Small intestine (tissue), 7 donors: ENCODE measurements around the gene WDR70. TPM values are rescaled to one million over a fixed set of nuclear protein-coding genes. Genes with fewer than 3 reads are reported as not detected.
"Not testable (repeated sequence)": the region's sequence is repeated elsewhere in the genome, so short reads cannot be mapped to it uniquely, and the experiment has no call there.

Experiments used
- DNase-seq, 2 donors: peaks; one replicate each; pipeline versions ENCODE4 v3.0.0 to v3.0.0-alpha.2; 2013
- FAIRE-seq: peaks from 2 replicates; lab custom pipeline; 2012; peaks lifted over from hg19 to GRCh38; lab: Jason Lieb, UNC
- H3K27ac ChIP-seq, 3 donors: one replicate each; pipeline ENCODE4 v1.5.1; 2013; ENCODE audit warnings: low read length in 2 of 3, mild to moderate bottlenecking in 2 of 3, control low read depth in 1 of 3, inconsistent platforms in 1 of 3, low read depth in 1 of 3, moderate library complexity in 1 of 3
- H3K27me3 ChIP-seq, 3 donors: one replicate each; pipeline ENCODE4 v1.6.1; 2013; ENCODE audit warnings: low read length in 3 of 3, inconsistent platforms in 1 of 3; ENCODE audit not compliant: control insufficient read depth in 3 of 3, insufficient read depth in 3 of 3
- H3K36me3 ChIP-seq, 3 donors: one replicate each; pipeline ENCODE4 v1.6.1; 2013; ENCODE audit warnings: low read length in 3 of 3, inconsistent platforms in 1 of 3, low read depth in 1 of 3, mild to moderate bottlenecking in 1 of 3, moderate library complexity in 1 of 3; ENCODE audit not compliant: control insufficient read depth in 3 of 3, insufficient read depth in 2 of 3
- H3K4me1 ChIP-seq, 3 donors: one replicate each; pipeline ENCODE4 v1.6.1; 2013; ENCODE audit warnings: low read length in 2 of 3, inconsistent platforms in 1 of 3, low read depth in 1 of 3, mild to moderate bottlenecking in 1 of 3, moderate library complexity in 1 of 3; ENCODE audit not compliant: control insufficient read depth in 3 of 3, insufficient read depth in 2 of 3
- H3K4me3 ChIP-seq, 3 donors: one replicate each; pipeline ENCODE4 v1.5.1; 2013; ENCODE audit warnings: low read length in 3 of 3, control low read depth in 1 of 3, inconsistent platforms in 1 of 3, low read depth in 1 of 3, mild to moderate bottlenecking in 1 of 3, moderate library complexity in 1 of 3
- H3K9me3 ChIP-seq, 2 donors: one replicate each; pipeline ENCODE4 v1.6.1; 2013; ENCODE audit warnings: low read depth in 1 of 2, low read length in 1 of 2; ENCODE audit not compliant: control insufficient read depth in 2 of 2, insufficient read depth in 1 of 2
- WGBS, 3 donors: extraction: QIAGEN DNeasy Blood & Tissue Kit; methylation state at CpG; one replicate each; pipeline ENCODE4 v1.1.7; 2013; 5-methylcytosine and 5-hydroxymethylcytosine counted together
- polyA plus RNA-seq, 4 donors: library from polyadenylated mRNA; stranded (reverse) in 3 of 4; unstranded in 1 of 4; fragments of 200-250 nt in 3 of 4; fragments of 120-200 nt in 1 of 4; gene quantifications; one replicate each; pipeline versions ENCODE4 v1.2.1 to v1.2.3, GENCODE V29; 2013
- donor health status: healthy with polysubstance abuse.
- donor health status: control.
- donor health status: control.
- donor health status: Bipolar disorder and iron deficiency.
- donor health status: healthy.

The WDR70 gene
- polyA plus RNA-seq, 4 donors: 13.2 to 24.6 (median 15.8) TPM

GRCh38 chr5:37506722-37507121, 127.6 kb downstream of the WDR70 start:
- Histone ChIP-seq H3K9me3 (peaks cover 0 to 2% of the 10 kb centered on the region in 2 donors), H3K27me3 (no peaks in the 10 kb centered on the region), H3K36me3 (peaks cover 0 to 2% (median 0%) of the 10 kb centered on the region in 3 donors), H3K27ac (peak overlapping the region in 1 of 3 donors; percentile 3), H3K4me3 (no peak overlapping the region), H3K4me1 (no peaks in the 10 kb centered on the region)
- 95 to 99% (median 98%) methylated on average over 5 of the region's 5 CpGs for WGBS, 3 donors
- DNase-seq (no peak), FAIRE-seq (no peak)

- Histone ChIP-seq H3K27me3 (no peaks in the 10 kb centered on the region), H3K4me1 (no peaks in the 10 kb centered on the region), H3K27ac (no peak overlapping the region), H3K36me3 (no peaks in the 10 kb centered on the region), H3K9me3 (no peaks in the 10 kb centered on the region), H3K4me3 (no peak overlapping the region)
- DNase-seq: no peak
- no peak for FAIRE-seq
- WGBS, 3 donors: 99 to 100% (median 100%) methylated on average over 1 of the region's 1 CpG
These were observed 132.5 kb downstream of the WDR70 start for GRCh38 chr5:37511646-37512045.

- no peak for FAIRE-seq
These were observed 135.8 kb downstream of the WDR70 start for GRCh38 chr5:37514946-37515345.

GRCh38 chr5:37517686-37518085, 138.6 kb downstream of the WDR70 start:
- peaks cover 0 to 10% of the 10 kb centered on the region in 2 donors for H3K9me3 ChIP-seq
- no peak overlapping the region for H3K4me3 ChIP-seq
- FAIRE-seq: no peak
- peaks cover 0 to 9% (median 1%) of the 10 kb centered on the region in 3 donors for H3K36me3 ChIP-seq
- 96 to 98% (median 97%) methylated on average over 3 of the region's 3 CpGs for whole genome bisulfite sequencing, 3 donors
- no peak overlapping the region for H3K27ac ChIP-seq
- no peak for DNase-seq
- no peaks in the 10 kb centered on the region for H3K4me1 ChIP-seq
- no peaks in the 10 kb centered on the region for H3K27me3 ChIP-seq

More at GRCh38 chr5:37514946-37515345, 135.8 kb downstream of the WDR70 start:
- Histone ChIP-seq H3K27me3 (no peaks in the 10 kb centered on the region), H3K9me3 (peaks cover 0 to 6% of the 10 kb centered on the region in 2 donors), H3K36me3 (peaks cover 0 to 7% (median 0%) of the 10 kb centered on the region in 3 donors), H3K27ac (no peak overlapping the region), H3K4me3 (no peak overlapping the region), H3K4me1 (no peaks in the 10 kb centered on the region)
- 81 to 87% (median 84%) methylated on average over 1 of the region's 1 CpG for WGBS, 3 donors
- DNase-seq: no peak

GRCh38 chr5:37518356-37518755, 139.2 kb downstream of the WDR70 start:
- not testable (repeated sequence) for DNase-seq, FAIRE-seq, H3K27ac ChIP-seq, H3K4me1 ChIP-seq, H3K4me3 ChIP-seq, H3K36me3 ChIP-seq, H3K27me3 ChIP-seq
- peaks cover 0 to 14% of the 10 kb centered on the region in 2 donors for H3K9me3 ChIP-seq
- WGBS, 3 donors: 96 to 99% (median 98%) methylated on average over 4 of the region's 5 CpGs

GRCh38 chr5:37519304-37519703, 140.2 kb downstream of the WDR70 start:
- no peak overlapping the region for H3K27ac ChIP-seq
- no peak overlapping the region for H3K4me3 ChIP-seq
- H3K4me1 ChIP-seq: no peaks in the 10 kb centered on the region
- H3K9me3 ChIP-seq: peaks cover 0 to 14% of the 10 kb centered on the region in 2 donors
- 98 to 99% (median 98%) methylated on average over 36 to 43 of the region's 43 CpGs for WGBS, 3 donors
- peaks cover 0 to 9% (median 1%) of the 10 kb centered on the region in 3 donors for H3K36me3 ChIP-seq
- no peak for DNase-seq
- FAIRE-seq: no peak
- no peaks in the 10 kb centered on the region for H3K27me3 ChIP-seq

- Histone ChIP-seq H3K4me3 (no peak overlapping the region), H3K27ac (no peak overlapping the region), H3K27me3 (no peaks in the 10 kb centered on the region), H3K36me3 (peaks cover 0 to 9% (median 1%) of the 10 kb centered on the region in 3 donors), H3K9me3 (peaks cover 0 to 14% of the 10 kb centered on the region in 2 donors), H3K4me1 (no peaks in the 10 kb centered on the region)
- FAIRE-seq: no peak
- no peak for DNase-seq
- WGBS, 3 donors: 98 to 100% (median 98%) methylated on average over 1 of the region's 1 CpG
These were observed 140.7 kb downstream of the WDR70 start for GRCh38 chr5:37519807-37520206.

- peak in 1 of 2 donors; percentile 7 for DNase-seq
- no peak for FAIRE-seq
- Histone ChIP-seq H3K9me3 (peaks cover 0 to 14% of the 10 kb centered on the region in 2 donors), H3K4me3 (no peak overlapping the region), H3K4me1 (no peaks in the 10 kb centered on the region), H3K36me3 (peaks cover 0 to 9% (median 1%) of the 10 kb centered on the region in 3 donors), H3K27me3 (no peaks in the 10 kb centered on the region), H3K27ac (no peak overlapping the region)
- 88 to 96% (median 89%) methylated on average over 1 of the region's 1 CpG for WGBS, 3 donors
These were observed 141.7 kb downstream of the WDR70 start for GRCh38 chr5:37520811-37521210.
